Activated T-cell treated with anti-CD3 and anti-CD28 coated beads, Interleukin-2, amount 50 U/mL, for 24 hours (primary cell): ENCODE data around the gene CXCL16.
A peak's percentile ranks its signal among the peaks of the same experiment; 100 is the strongest.
"Not testable (repeated sequence)": the region's sequence is repeated elsewhere in the genome, so short reads cannot be mapped to it uniquely, and the experiment has no call there.

Experiments used
- DNase-seq: peaks from one replicate; pipeline ENCODE4 v3.0.0-alpha.2; 2020
- H3K27ac Mint-ChIP-seq: 2 replicates; pipeline ENCODE4 v1.8.0; 2020; ENCODE audit warnings: mild to moderate bottlenecking, mixed read lengths
- H3K27me3 Mint-ChIP-seq: 2 replicates; pipeline ENCODE4 v1.8.0; 2020; ENCODE audit warnings: mixed read lengths
- H3K36me3 Mint-ChIP-seq: 2 replicates; pipeline ENCODE4 v1.8.0; 2020; ENCODE audit warnings: low read depth, mixed read lengths
- H3K4me1 Mint-ChIP-seq: 2 replicates; pipeline ENCODE4 v1.8.0; 2020; ENCODE audit warnings: low read depth, mixed read lengths
- H3K4me3 Mint-ChIP-seq: 2 replicates; pipeline ENCODE4 v1.8.0; 2020; ENCODE audit warnings: mild to moderate bottlenecking, moderate library complexity, mixed read lengths
- H3K9me3 Mint-ChIP-seq: 2 replicates; pipeline ENCODE4 v1.8.0; 2020; ENCODE audit warnings: mixed read lengths

The CXCL16 gene

GRCh38 chr17:4720787-4721186 lies 18.9 kb downstream of the CXCL16 start:
- no peaks in the 10 kb centered on the region for H3K9me3 Mint-ChIP-seq
- H3K4me1 Mint-ChIP-seq, result peaks cover 9% of the 10 kb centered on the region
- no peak for DNase-seq
- H3K27ac Mint-ChIP-seq, result peak overlapping the region; percentile 52
- no peak overlapping the region for H3K4me3 Mint-ChIP-seq
- no peaks in the 10 kb centered on the region for H3K27me3 Mint-ChIP-seq
- peaks cover 60% of the 10 kb centered on the region for H3K36me3 Mint-ChIP-seq

- no peak for DNase-seq
- Mint-ChIP-seq H3K36me3 (peaks cover 71% of the 10 kb centered on the region), H3K9me3 (no peaks in the 10 kb centered on the region), H3K4me3 (no peak overlapping the region), H3K27me3 (no peaks in the 10 kb centered on the region), H3K4me1 (peaks cover 18% of the 10 kb centered on the region), H3K27ac (peak overlapping the region; percentile 42)
These were observed 20.0 kb downstream of the CXCL16 start for GRCh38 chr17:4719684-4720221.

- no peaks in the 10 kb centered on the region for H3K9me3 Mint-ChIP-seq
- no peak for DNase-seq
- H3K4me1 Mint-ChIP-seq, result peaks cover 21% of the 10 kb centered on the region
- H3K36me3 Mint-ChIP-seq, result peaks cover 73% of the 10 kb centered on the region
- H3K27ac Mint-ChIP-seq, result peak overlapping the region; percentile 42
- no peaks in the 10 kb centered on the region for H3K27me3 Mint-ChIP-seq
- no peak overlapping the region for H3K4me3 Mint-ChIP-seq
These were observed 20.6 kb downstream of the CXCL16 start for GRCh38 chr17:4719146-4719545.

GRCh38 chr17:4718276-4718675 lies 21.5 kb downstream of the CXCL16 start:
- Mint-ChIP-seq H3K36me3 (peaks cover 74% of the 10 kb centered on the region), H3K4me1 (peaks cover 30% of the 10 kb centered on the region), H3K4me3 (no peak overlapping the region), H3K27me3 (no peaks in the 10 kb centered on the region), H3K27ac (peak overlapping the region; percentile 37), H3K9me3 (no peaks in the 10 kb centered on the region)
- DNase-seq, result no peak

- H3K36me3 Mint-ChIP-seq, result peaks cover 74% of the 10 kb centered on the region
- H3K27me3 Mint-ChIP-seq, result no peaks in the 10 kb centered on the region
- peaks cover 33% of the 10 kb centered on the region for H3K4me1 Mint-ChIP-seq
- DNase-seq, result no peak
- no peaks in the 10 kb centered on the region for H3K9me3 Mint-ChIP-seq
- no peak overlapping the region for H3K4me3 Mint-ChIP-seq
- H3K27ac Mint-ChIP-seq, result peak overlapping the region; percentile 37
These were observed 21.9 kb downstream of the CXCL16 start for GRCh38 chr17:4717791-4718190.

- peak overlapping the region; percentile 96 for H3K27ac Mint-ChIP-seq
- H3K4me3 Mint-ChIP-seq, result no peak overlapping the region
- no peaks in the 10 kb centered on the region for H3K27me3 Mint-ChIP-seq
- no peaks in the 10 kb centered on the region for H3K9me3 Mint-ChIP-seq
- H3K36me3 Mint-ChIP-seq, result peaks cover 79% of the 10 kb centered on the region
- DNase-seq, result no peak
- peaks cover 44% of the 10 kb centered on the region for H3K4me1 Mint-ChIP-seq
These were observed 23.6 kb downstream of the CXCL16 start for GRCh38 chr17:4716081-4716480.

GRCh38 chr17:4715063-4715744 lies 24.5 kb downstream of the CXCL16 start:
- Mint-ChIP-seq H3K9me3 (no peaks in the 10 kb centered on the region), H3K4me1 (peaks cover 43% of the 10 kb centered on the region), H3K27me3 (no peaks in the 10 kb centered on the region), H3K36me3 (peaks cover 76% of the 10 kb centered on the region), H3K27ac (peak overlapping the region; percentile 96), H3K4me3 (peak overlapping the region; percentile 74)
- DNase-seq, result peak; percentile 58

- H3K4me1 Mint-ChIP-seq, result peaks cover 49% of the 10 kb centered on the region
- H3K27ac Mint-ChIP-seq, result peak overlapping the region; percentile 96
- H3K36me3 Mint-ChIP-seq, result peaks cover 69% of the 10 kb centered on the region
- H3K9me3 Mint-ChIP-seq, DNase-seq, H3K27me3 Mint-ChIP-seq: not testable (repeated sequence)
- H3K4me3 Mint-ChIP-seq, result peak overlapping the region; percentile 74
These were observed 25.2 kb downstream of the CXCL16 start for GRCh38 chr17:4714340-4715062.

GRCh38 chr17:4712526-4712925 lies 27.2 kb downstream of the CXCL16 start:
- H3K27me3 Mint-ChIP-seq, result no peaks in the 10 kb centered on the region
- H3K36me3 Mint-ChIP-seq, result peaks cover 49% of the 10 kb centered on the region
- H3K4me3 Mint-ChIP-seq, result peak overlapping the region; percentile 96
- peak overlapping the region; percentile 95 for H3K27ac Mint-ChIP-seq
- no peaks in the 10 kb centered on the region for H3K9me3 Mint-ChIP-seq
- H3K4me1 Mint-ChIP-seq, result peaks cover 59% of the 10 kb centered on the region
- no peak for DNase-seq

GRCh38 chr17:4711661-4712181 lies 28.0 kb downstream of the CXCL16 start:
- H3K36me3 Mint-ChIP-seq, result peaks cover 41% of the 10 kb centered on the region
- DNase-seq, result no peak
- no peaks in the 10 kb centered on the region for H3K9me3 Mint-ChIP-seq
- H3K27me3 Mint-ChIP-seq, result no peaks in the 10 kb centered on the region
- peak overlapping the region; percentile 95 for H3K27ac Mint-ChIP-seq
- peak overlapping the region; percentile 96 for H3K4me3 Mint-ChIP-seq
- H3K4me1 Mint-ChIP-seq, result peaks cover 60% of the 10 kb centered on the region

GRCh38 chr17:4710693-4711634 lies 28.8 kb downstream of the CXCL16 start:
- H3K9me3 Mint-ChIP-seq, result no peaks in the 10 kb centered on the region
- peaks cover 41% of the 10 kb centered on the region for H3K36me3 Mint-ChIP-seq
- H3K4me1 Mint-ChIP-seq, result peaks cover 66% of the 10 kb centered on the region
- H3K27ac Mint-ChIP-seq, result peak overlapping the region; percentile 95
- peak; percentile 64 for DNase-seq
- peak overlapping the region; percentile 96 for H3K4me3 Mint-ChIP-seq
- no peaks in the 10 kb centered on the region for H3K27me3 Mint-ChIP-seq

GRCh38 chr17:4709794-4710692 lies 29.7 kb downstream of the CXCL16 start, which contains the start of gene ARRB2:
Gene ARRB2, plus strand, starts transcription at chr17:4710632. Its CDS starts 90 bp downstream, at chr17:4710722.
- Mint-ChIP-seq H3K27ac (peak within 1 kb of the TSS; percentile 95), H3K36me3 (peaks cover 38% of the 10 kb centered on the region), H3K27me3 (no peaks in the 10 kb centered on the region), H3K4me1 (peaks cover 65% of the 10 kb centered on the region), H3K4me3 (peak within 1 kb of the TSS; percentile 96), H3K9me3 (no peaks in the 10 kb centered on the region)
- peak; percentile 99 for DNase-seq

- H3K27me3 Mint-ChIP-seq, result no peaks in the 10 kb centered on the region
- peak overlapping the region; percentile 21 for H3K4me3 Mint-ChIP-seq
- peak overlapping the region; percentile 77 for H3K27ac Mint-ChIP-seq
- H3K4me1 Mint-ChIP-seq, result peaks cover 59% of the 10 kb centered on the region
- peak; percentile 59 for DNase-seq
- H3K9me3 Mint-ChIP-seq, result no peaks in the 10 kb centered on the region
- peaks cover 45% of the 10 kb centered on the region for H3K36me3 Mint-ChIP-seq
These were observed 31.3 kb downstream of the CXCL16 start for GRCh38 chr17:4708436-4708835.
